Smooth muscle cell (in vitro differentiated cells): Measurements from ENCODE around the gene KLHDC4. TPM values are rescaled to one million over a fixed set of nuclear protein-coding genes. Genes with fewer than 3 reads are reported as not detected.

Experiments
- DNase-seq: peaks from one replicate; lab custom pipeline; 2025; ENCODE audit not compliant: unreplicated experiment; lab: John Stamatoyannopoulos, UW
- H2AFZ ChIP-seq: fragments of 200-600 bp; sonication (generic); 2 replicates; pipeline ENCODE4 v1.6.0; 2016; ENCODE audit warnings: antibody characterized with exemption, low read depth, mild to moderate bottlenecking
- H3F3A ChIP-seq: fragments of 200-600 bp; sonication (generic); 2 replicates; pipeline ENCODE4 v1.6.0; 2017; ENCODE audit warnings: antibody characterized with exemption, low read depth
- H3K27ac ChIP-seq: fragments of 200-600 bp; sonication (generic); 2 replicates; pipeline ENCODE4 v1.5.1; 2016; ENCODE audit warnings: low read depth, mild to moderate bottlenecking
- H3K27me3 ChIP-seq: fragments of 200-600 bp; sonication (generic); 2 replicates; pipeline ENCODE4 v1.6.1; 2016; ENCODE audit warnings: low read depth, mild to moderate bottlenecking
- H3K36me3 ChIP-seq: fragments of 200-600 bp; sonication (generic); 2 replicates; pipeline ENCODE4 v1.5.1; 2016; ENCODE audit warnings: low read depth
- H3K4me1 ChIP-seq: fragments of 200-600 bp; sonication (generic); 2 replicates; pipeline ENCODE4 v1.5.1; 2016; ENCODE audit warnings: low read depth
- H3K4me2 ChIP-seq: fragments of 200-600 bp; sonication (generic); 2 replicates; pipeline ENCODE4 v1.6.0; 2016; ENCODE audit warnings: mild to moderate bottlenecking
- H3K4me3 ChIP-seq: fragments of 200-600 bp; sonication (generic); 2 replicates; pipeline ENCODE4 v1.5.1; 2016; ENCODE audit warnings: mild to moderate bottlenecking
- H3K79me2 ChIP-seq: fragments of 200-600 bp; sonication (generic); 2 replicates; pipeline ENCODE4 v1.6.0; 2016; ENCODE audit warnings: low read depth, mild to moderate bottlenecking
- H3K9ac ChIP-seq: fragments of 200-600 bp; sonication (generic); 2 replicates; pipeline ENCODE4 v1.6.0; 2016; ENCODE audit warnings: low read depth
- H3K9me3 ChIP-seq: fragments of 200-600 bp; sonication (generic); replicated peaks from 2 replicates; pipeline ENCODE4 v1.5.1; 2016; ENCODE audit warnings: low read depth
- H4K20me1 ChIP-seq: fragments of 200-600 bp; sonication (generic); 2 replicates; pipeline ENCODE4 v1.6.0; 2016; ENCODE audit warnings: low read depth
- CTCF ChIP-seq: fragments of 200-600 bp; sonication (generic); IDR thresholded peaks from 2 replicates; pipeline ENCODE4 v1.5.1; 2017; ENCODE audit warnings: borderline replicate concordance, mild to moderate bottlenecking, antibody characterized with exemption; ENCODE audit not compliant: insufficient read depth, poor library complexity, severe bottlenecking
- WGBS: methylation state at CpG from one replicate; pipeline ENCODE4 v1.1.7; 2016; ENCODE audit warnings: low lambda C conversion rate; 5-methylcytosine and 5-hydroxymethylcytosine counted together
- polyA plus RNA-seq: library from polyadenylated mRNA; unstranded; fragments of >200 nt; fragmentation: Nextera tagmentation; extraction: Ambion mirVana; gene quantifications from 2 replicates; pipeline ENCODE4 v1.2.1, GENCODE V29; 2016
- total RNA-seq: library from RNA; depleted of rRNA; stranded (reverse); fragments of >200 nt; gene quantifications from 2 replicates; pipeline ENCODE4 v1.2.3, GENCODE V29; 2014

KLHDC4 gene
- total and polyA plus RNA-seq, 2 experiments from 2014 or later: 6.0 to 6.7 TPM

- H3K36me3 ChIP-seq: peaks cover 3% of the 10 kb centered on the region
- TF ChIP-seq CTCF: no peak
- no peak overlapping the region for H3K27ac ChIP-seq
- no peak overlapping the region for H2AFZ ChIP-seq
- no peak for DNase-seq
- H3K4me1 ChIP-seq: no peaks in the 10 kb centered on the region
- H3K27me3 ChIP-seq: no peaks in the 10 kb centered on the region
- H3K4me3 ChIP-seq: no peak overlapping the region
- H3K79me2 ChIP-seq: no peaks in the 10 kb centered on the region
- 72% methylated on average over 16 of the region's 28 CpGs for WGBS
- no peaks in the 10 kb centered on the region for H3F3A ChIP-seq
- H3K4me2 ChIP-seq: no peak overlapping the region
- peaks cover 45% of the 10 kb centered on the region for H4K20me1 ChIP-seq
- H3K9ac ChIP-seq: no peak overlapping the region
- H3K9me3 ChIP-seq: no peaks in the 10 kb centered on the region
These were observed 40.1 kb downstream of the KLHDC4 start for GRCh38 chr16:87725596-87726235.

GRCh38 chr16:87724490-87725291 is 41.1 kb downstream of the KLHDC4 start:
- no peak overlapping the region for H2AFZ ChIP-seq

DNA sequence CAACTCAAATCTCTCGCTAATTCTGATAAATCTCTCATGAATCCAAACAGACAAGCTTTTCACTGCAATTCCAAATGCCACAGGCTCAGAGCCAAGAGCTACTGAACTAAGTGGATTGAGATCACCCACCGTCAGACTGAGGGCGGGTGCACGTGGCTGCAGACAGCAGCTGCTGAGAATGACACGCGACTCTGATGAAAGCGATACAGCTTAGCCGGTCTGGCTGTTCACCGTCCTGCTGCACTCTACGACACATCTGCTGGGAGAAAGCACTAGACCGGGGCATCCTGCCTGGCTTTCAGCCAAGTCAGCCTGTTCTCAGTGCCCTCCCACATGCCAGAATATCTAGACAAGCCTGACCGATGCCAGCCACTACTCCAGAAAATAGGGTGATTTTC is 42.6 kb downstream of the KLHDC4 start:
- no peak for TF ChIP-seq CTCF
- Histone ChIP-seq H3K4me1 (no peaks in the 10 kb centered on the region), H3K4me3 (no peak overlapping the region), H3K27me3 (no peaks in the 10 kb centered on the region), H3K36me3 (peaks cover 3% of the 10 kb centered on the region), H3K27ac (no peak overlapping the region), H3K9me3 (no peaks in the 10 kb centered on the region), H3F3A (no peaks in the 10 kb centered on the region), H3K79me2 (no peaks in the 10 kb centered on the region), H4K20me1 (peaks cover 54% of the 10 kb centered on the region), H3K4me2 (no peak overlapping the region), H3K9ac (no peak overlapping the region), H2AFZ (no peak overlapping the region)
- 36% methylated on average over 12 of the region's 12 CpGs for WGBS
- DNase-seq: peak; percentile 6

More at GRCh38 chr16:87724490-87725291, 41.1 kb downstream of the KLHDC4 start:
- H3K79me2 ChIP-seq: no peaks in the 10 kb centered on the region
- no peak overlapping the region for H3K4me2 ChIP-seq
- DNase-seq: no peak
- no peak overlapping the region for H3K4me3 ChIP-seq
- no peaks in the 10 kb centered on the region for H3K27me3 ChIP-seq
- no peaks in the 10 kb centered on the region for H3K4me1 ChIP-seq
- H3K9me3 ChIP-seq: no peaks in the 10 kb centered on the region
- TF ChIP-seq CTCF: no peak
- no peak overlapping the region for H3K9ac ChIP-seq
- 93% methylated on average over 19 of the region's 19 CpGs for WGBS
- peaks cover 3% of the 10 kb centered on the region for H3K36me3 ChIP-seq
- H3K27ac ChIP-seq: no peak overlapping the region
- H4K20me1 ChIP-seq: peaks cover 54% of the 10 kb centered on the region
- no peaks in the 10 kb centered on the region for H3F3A ChIP-seq
